ENCODE measurements around the gene WDFY3. TPM values are rescaled to one million over a fixed set of nuclear protein-coding genes. Genes with fewer than 3 reads are reported as not detected.

WDFY3 gene
- total and polyA plus RNA-seq, 3 donors from 2014 or later, result 31.7 to 168 (median 126) TPM

DNA sequence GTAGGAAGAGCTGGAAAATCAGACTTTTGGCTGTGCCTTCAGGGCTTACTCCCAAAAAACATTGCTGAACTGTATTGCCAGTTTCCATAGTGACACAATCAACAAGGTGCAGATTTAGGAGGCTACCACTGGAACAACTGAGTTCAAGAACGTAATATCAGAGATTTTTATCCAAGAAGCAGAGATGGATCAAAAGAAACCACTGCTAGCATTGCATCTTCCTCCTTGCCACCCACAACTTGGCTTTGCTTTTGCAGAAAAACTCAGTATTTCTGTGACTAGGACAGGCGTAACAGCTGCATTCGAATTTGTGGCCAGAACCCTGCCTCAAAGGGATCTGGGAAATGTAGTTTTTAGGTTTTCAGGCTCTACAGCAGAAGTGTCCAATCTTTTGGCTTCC, 27.8 kb upstream of the WDFY3 start:
- intact Hi-C loops (cut with DNase I; ENCODE audit: low total_unique reads), result no loop called here
- TF ChIP-seq, protein P1, sequence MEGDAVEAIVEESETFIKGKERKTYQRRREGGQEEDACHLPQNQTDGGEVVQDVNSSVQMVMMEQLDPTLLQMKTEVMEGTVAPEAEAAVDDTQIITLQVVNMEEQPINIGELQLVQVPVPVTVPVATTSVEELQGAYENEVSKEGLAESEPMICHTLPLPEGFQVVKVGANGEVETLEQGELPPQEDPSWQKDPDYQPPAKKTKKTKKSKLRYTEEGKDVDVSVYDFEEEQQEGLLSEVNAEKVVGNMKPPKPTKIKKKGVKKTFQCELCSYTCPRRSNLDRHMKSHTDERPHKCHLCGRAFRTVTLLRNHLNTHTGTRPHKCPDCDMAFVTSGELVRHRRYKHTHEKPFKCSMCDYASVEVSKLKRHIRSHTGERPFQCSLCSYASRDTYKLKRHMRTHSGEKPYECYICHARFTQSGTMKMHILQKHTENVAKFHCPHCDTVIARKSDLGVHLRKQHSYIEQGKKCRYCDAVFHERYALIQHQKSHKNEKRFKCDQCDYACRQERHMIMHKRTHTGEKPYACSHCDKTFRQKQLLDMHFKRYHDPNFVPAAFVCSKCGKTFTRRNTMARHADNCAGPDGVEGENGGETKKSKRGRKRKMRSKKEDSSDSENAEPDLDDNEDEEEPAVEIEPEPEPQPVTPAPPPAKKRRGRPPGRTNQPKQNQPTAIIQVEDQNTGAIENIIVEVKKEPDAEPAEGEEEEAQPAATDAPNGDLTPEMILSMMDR (IDR thresholded peaks at IDR 0.05), result no peak
- no peak for TF ChIP-seq POLR2A (IDR thresholded peaks at IDR 0.05)
- DNase-seq, result no peak
- H3K27ac ChIP-seq, result no peak overlapping the region
- H3K4me1 ChIP-seq, result no peaks in the 10 kb centered on the region
- 45 to 56% methylated on average over 3 of the region's 3 CpGs for WGBS, 2 donors
- no peaks in the 10 kb centered on the region for H3K27me3 ChIP-seq
- no peaks in the 10 kb centered on the region for H3K36me3 ChIP-seq (ENCODE audit: low read depth, missing control alignments)
- H3K4me3 ChIP-seq, result no peak overlapping the region
- H3K9me3 ChIP-seq, result no peaks in the 10 kb centered on the region

DNA sequence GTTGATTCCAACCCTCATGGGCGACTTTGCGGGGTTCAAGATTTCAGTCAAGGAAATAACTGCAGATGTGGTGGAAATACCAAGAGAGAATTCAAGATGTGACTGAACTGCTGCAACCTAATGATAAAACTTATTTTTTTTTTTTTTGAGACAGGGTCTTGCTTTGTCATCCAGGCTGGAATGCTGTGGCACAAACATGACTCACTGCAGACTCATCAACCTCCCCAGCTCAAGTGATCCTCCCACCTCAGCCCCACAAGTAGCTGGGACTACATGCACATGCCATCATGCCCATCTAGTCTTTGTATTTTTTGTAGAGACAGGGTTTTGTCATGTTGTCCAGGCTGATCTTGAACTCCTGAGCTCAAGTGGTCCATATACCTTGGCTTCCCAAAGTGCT, 19.5 kb upstream of the WDFY3 start:
- Histone ChIP-seq H3K36me3 (ENCODE audit: low read depth, missing control alignments) (no peaks in the 10 kb centered on the region), H3K9me3 (no peaks in the 10 kb centered on the region), H3K4me1 (no peaks in the 10 kb centered on the region), H3K27ac (no peak overlapping the region), H3K4me3 (no peak overlapping the region), H3K27me3 (no peaks in the 10 kb centered on the region)
- no peak for DNase-seq
- intact Hi-C loops (cut with DNase I; ENCODE audit: low total_unique reads), result no loop called here
- no peak for TF ChIP-seq POLR2A (IDR thresholded peaks at IDR 0.05)
- TF ChIP-seq, protein P1 (IDR thresholded peaks at IDR 0.05), result no peak
- WGBS, 2 donors, result 98 to 100% methylated on average over 2 of the region's 2 CpGs

DNA sequence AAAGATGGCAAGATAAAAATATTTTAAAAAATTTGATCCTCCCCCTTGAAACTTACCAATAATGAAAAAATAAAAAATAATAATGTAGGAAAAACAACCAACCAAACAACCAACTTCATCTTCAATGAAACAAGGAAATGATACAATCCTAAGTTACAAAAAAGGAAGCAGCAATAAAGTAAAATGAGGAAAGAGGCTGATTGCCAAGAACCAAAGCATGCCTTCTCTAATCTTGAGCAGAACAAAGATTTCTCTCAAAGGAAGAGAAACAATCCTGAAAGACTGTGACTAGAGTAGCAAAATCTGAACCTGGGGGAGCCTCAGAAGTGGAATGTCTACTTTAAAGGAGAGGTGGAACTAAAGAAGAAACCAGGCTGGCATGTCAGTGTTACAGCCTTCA, 10.9 kb upstream of the WDFY3 start:
- intact Hi-C loops (cut with DNase I; ENCODE audit: low total_unique reads), result no loop called here
- H3K27ac ChIP-seq, result no peak overlapping the region
- no peak for TF ChIP-seq POLR2A (IDR thresholded peaks at IDR 0.05)
- TF ChIP-seq, protein P1 (IDR thresholded peaks at IDR 0.05), result no peak
- no peak overlapping the region for H3K4me3 ChIP-seq
- peak; percentile 32 for DNase-seq
- no peaks in the 10 kb centered on the region for H3K36me3 ChIP-seq (ENCODE audit: low read depth, missing control alignments)
- H3K4me1 ChIP-seq, result no peaks in the 10 kb centered on the region
- H3K27me3 ChIP-seq, result no peaks in the 10 kb centered on the region
- no peaks in the 10 kb centered on the region for H3K9me3 ChIP-seq

DNA sequence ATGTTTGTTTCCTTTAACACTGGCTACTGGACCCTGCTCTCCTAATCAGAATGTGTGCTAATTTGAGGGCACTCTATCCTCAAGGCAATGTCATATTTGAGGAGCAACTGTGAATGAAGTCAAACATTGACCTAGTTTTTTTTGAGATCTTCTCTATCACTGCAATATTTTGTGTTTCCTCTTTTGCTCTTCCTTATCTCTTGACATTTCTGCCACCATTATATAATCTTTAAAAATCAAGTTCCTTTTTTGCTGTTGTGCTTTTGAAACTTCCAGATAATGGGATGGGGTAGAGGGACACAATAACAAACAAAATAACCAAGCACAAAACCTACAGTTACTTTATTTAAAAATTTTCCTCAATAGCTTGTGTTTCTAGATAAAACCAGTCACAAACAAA, 7.4 kb upstream of the WDFY3 start:
- Histone ChIP-seq H3K4me1 (no peaks in the 10 kb centered on the region), H3K9me3 (no peaks in the 10 kb centered on the region), H3K27ac (no peak overlapping the region), H3K36me3 (ENCODE audit: low read depth, missing control alignments) (no peaks in the 10 kb centered on the region), H3K4me3 (no peak overlapping the region), H3K27me3 (no peaks in the 10 kb centered on the region)
- intact Hi-C loops (cut with DNase I; ENCODE audit: low total_unique reads), result loop anchor here (5.0 kb wide), 1 partner anchor 222 kb away; no protein-coding TSS in a partner anchor
- TF ChIP-seq, protein P1 (IDR thresholded peaks at IDR 0.05), result no peak
- no peak for TF ChIP-seq POLR2A (IDR thresholded peaks at IDR 0.05)
- no peak for DNase-seq

DNA sequence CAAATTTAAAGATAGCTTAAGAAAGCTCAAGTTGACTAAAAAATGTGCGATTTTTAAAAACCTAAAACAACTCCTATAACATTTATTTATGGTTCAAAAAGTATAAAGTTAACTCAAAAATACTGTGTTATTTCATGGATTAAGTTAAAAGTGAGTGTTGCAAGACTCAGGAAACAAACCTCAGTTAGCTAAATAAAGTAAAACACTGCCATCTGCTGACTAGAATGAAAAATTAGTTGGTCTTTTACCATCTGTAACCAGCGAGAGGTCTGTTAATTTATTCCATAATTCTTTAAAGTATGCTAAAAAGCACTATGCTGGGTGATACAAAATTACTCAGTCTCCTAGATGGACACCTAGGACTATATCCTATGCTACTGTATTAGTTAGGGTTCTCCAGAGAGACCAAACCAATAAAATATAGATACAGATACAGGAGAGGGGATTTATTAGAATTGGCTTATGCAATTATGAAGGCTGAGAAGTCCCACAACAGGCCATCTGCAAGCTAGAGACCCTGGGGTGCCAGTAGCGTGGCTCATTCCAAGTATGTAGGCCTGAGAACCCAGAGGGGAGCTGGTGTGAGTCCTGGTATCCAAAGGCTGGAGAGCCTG, 4.9 kb upstream of the WDFY3 start:
- no peaks in the 10 kb centered on the region for H3K9me3 ChIP-seq
- no peak overlapping the region for H3K4me3 ChIP-seq
- H3K27ac ChIP-seq, result no peak overlapping the region
- peaks cover 5% of the 10 kb centered on the region for H3K4me1 ChIP-seq
- TF ChIP-seq, protein P1 (IDR thresholded peaks at IDR 0.05), result peak; percentile 46 to 56 (median 48)
- TF ChIP-seq POLR2A (IDR thresholded peaks at IDR 0.05), result no peak
- DNase-seq, result no peak
- 27 to 40% methylated on average over 3 of the region's 3 CpGs for WGBS, 2 donors
- H3K36me3 ChIP-seq (ENCODE audit: low read depth, missing control alignments), result no peaks in the 10 kb centered on the region
- H3K27me3 ChIP-seq, result no peaks in the 10 kb centered on the region
- intact Hi-C loops (cut with DNase I; ENCODE audit: low total_unique reads), result loop anchor here (5.0 kb wide), 1 partner anchor 219 kb away; no protein-coding TSS in a partner anchor

Data from testis (tissue), 3 donors.